GM13977 (cell line): ENCODE measurements around the gene COQ10A.

Source experiments
- DNase-seq: peaks from one replicate; pipeline ENCODE4 v3.0.0; 2012; ENCODE audit warnings: low spot score
- in situ Hi-C: fragments of 300-500 bp; cut with MboI; formaldehyde crosslinking; loops from one replicate; pipeline ENCODE4 v1.12.0; 2022; ENCODE audit warnings: low sequenced_read_pairs, low pct_unique_long_range_greater_than_20kb, mixed read lengths, inconsistent platforms; ENCODE audit not compliant: unreplicated experiment
- TF ChIP-seq, protein P1 (sequence below): IDR thresholded peaks from 2 replicates; pipeline ENCODE4 v1.5.1; 2012; ENCODE audit warnings: mild to moderate bottlenecking, control low read depth; ENCODE audit not compliant: insufficient read depth; ENCODE audit errors: extremely low read depth, missing control alignments

The COQ10A gene

DNA sequence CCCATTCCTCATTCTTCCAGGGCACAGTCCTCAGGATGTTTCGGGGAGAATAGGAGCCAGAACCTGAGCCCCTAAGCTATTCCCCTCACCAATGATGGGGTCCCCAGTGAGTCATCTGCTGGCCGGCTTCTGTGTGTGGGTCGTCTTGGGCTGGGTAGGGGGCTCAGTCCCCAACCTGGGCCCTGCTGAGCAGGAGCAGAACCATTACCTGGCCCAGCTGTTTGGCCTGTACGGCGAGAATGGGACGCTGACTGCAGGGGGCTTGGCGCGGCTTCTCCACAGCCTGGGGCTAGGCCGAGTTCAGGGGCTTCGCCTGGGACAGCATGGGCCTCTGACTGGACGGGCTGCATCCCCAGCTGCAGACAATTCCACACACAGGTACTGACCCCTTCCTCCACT, 35.6 kb upstream of the COQ10A start:
- TF ChIP-seq, protein P1, sequence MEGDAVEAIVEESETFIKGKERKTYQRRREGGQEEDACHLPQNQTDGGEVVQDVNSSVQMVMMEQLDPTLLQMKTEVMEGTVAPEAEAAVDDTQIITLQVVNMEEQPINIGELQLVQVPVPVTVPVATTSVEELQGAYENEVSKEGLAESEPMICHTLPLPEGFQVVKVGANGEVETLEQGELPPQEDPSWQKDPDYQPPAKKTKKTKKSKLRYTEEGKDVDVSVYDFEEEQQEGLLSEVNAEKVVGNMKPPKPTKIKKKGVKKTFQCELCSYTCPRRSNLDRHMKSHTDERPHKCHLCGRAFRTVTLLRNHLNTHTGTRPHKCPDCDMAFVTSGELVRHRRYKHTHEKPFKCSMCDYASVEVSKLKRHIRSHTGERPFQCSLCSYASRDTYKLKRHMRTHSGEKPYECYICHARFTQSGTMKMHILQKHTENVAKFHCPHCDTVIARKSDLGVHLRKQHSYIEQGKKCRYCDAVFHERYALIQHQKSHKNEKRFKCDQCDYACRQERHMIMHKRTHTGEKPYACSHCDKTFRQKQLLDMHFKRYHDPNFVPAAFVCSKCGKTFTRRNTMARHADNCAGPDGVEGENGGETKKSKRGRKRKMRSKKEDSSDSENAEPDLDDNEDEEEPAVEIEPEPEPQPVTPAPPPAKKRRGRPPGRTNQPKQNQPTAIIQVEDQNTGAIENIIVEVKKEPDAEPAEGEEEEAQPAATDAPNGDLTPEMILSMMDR = no peak
- DNase-seq = no peak
- in situ Hi-C loops = no loop called here

DNA sequence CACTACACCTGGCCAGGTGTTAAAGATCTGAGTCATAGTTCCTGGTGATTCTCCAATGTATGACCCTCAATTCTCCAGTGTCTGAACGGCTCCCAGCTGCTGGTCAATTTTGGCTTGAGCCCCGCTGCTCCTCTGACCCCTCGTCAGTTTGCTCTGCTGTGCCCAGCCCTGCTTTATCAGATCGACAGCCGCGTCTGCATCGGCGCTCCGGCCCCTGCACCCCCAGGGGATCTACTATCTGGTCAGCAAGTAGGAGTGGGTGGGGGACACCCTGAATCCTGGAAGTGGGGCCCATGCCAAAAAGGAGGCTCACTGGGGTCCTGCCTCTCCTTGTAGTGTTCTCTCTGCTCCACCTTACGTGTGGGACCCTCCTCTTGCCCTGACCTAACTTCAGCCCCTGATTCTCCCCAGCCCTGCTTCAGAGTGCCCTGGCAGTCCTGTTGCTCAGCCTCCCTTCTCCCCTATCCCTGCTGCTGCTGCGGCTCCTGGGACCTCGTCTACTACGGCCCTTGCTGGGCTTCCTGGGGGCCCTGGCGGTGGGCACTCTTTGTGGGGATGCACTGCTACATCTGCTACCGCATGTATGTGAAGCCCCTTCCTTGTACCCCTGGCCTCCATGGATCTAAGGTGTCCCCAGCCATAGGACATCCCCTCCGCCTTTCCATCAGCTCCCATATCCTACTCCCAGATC, 31.9 kb upstream of the COQ10A start:
- DNase-seq = no peak
- in situ Hi-C loops = no loop called here
- TF ChIP-seq, protein P1 = no peak

DNA sequence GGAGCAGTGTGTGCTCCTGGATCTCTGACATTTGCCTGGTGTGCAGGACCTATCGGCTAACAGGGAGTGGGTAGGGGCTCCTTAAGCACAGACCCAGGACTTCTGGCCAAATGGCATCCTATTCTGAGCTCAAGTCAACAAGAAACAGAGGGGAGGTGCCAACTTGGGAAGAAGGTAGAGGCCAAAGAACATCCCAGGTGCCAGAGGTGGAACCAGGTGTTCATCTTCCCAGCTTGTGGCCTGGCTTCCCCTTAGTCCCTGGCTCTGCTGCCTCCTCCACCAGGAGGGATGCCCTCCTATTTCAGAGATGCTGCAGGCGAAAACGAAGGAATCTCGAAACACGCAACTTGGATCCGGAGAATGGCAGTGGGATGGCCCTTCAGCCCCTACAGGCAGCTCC, 30.7 kb upstream of the COQ10A start:
- TF ChIP-seq, protein P1 = no peak
- in situ Hi-C loops = no loop called here
- no peak for DNase-seq

DNA sequence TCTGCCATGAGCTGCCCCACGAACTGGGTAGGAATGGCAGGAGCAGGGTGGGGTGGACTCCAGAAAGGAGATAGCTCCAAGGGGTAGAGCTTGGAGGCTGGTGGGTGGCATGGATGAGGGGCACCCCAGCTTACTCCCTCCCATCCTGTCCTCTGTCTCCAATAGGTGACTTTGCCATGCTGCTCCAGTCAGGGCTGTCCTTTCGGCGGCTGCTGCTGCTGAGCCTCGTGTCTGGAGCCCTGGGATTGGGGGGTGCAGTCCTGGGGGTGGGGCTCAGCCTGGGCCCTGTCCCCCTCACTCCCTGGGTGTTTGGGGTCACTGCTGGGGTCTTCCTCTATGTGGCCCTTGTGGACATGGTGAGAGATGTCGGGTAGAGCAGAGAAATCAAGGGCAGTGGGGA, 29.8 kb upstream of the COQ10A start:
- in situ Hi-C loops = no loop called here
- DNase-seq = no peak

DNA sequence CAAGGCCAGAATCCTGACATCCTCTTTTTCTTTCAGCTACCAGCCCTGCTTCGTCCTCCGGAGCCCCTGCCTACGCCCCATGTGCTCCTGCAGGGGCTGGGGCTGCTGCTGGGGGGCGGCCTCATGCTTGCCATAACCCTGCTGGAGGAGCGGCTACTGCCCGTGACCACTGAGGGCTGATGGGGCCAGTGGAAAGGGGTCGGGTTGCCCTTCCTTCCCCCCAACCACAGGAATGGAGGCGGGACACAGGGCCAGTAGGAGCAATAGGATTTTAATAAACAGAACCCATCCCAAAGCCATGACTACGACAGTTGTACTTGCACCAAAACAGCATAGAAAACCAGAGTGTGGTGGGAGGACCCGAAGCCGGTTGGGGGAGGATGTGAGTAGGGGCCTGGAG, 29.2 kb upstream of the COQ10A start:
- in situ Hi-C loops = no loop called here
- no peak for DNase-seq
- TF ChIP-seq, protein P1 = no peak

More for the DNA sequence above, 29.8 kb upstream of the COQ10A start:
- TF ChIP-seq, protein P1 = no peak

DNA sequence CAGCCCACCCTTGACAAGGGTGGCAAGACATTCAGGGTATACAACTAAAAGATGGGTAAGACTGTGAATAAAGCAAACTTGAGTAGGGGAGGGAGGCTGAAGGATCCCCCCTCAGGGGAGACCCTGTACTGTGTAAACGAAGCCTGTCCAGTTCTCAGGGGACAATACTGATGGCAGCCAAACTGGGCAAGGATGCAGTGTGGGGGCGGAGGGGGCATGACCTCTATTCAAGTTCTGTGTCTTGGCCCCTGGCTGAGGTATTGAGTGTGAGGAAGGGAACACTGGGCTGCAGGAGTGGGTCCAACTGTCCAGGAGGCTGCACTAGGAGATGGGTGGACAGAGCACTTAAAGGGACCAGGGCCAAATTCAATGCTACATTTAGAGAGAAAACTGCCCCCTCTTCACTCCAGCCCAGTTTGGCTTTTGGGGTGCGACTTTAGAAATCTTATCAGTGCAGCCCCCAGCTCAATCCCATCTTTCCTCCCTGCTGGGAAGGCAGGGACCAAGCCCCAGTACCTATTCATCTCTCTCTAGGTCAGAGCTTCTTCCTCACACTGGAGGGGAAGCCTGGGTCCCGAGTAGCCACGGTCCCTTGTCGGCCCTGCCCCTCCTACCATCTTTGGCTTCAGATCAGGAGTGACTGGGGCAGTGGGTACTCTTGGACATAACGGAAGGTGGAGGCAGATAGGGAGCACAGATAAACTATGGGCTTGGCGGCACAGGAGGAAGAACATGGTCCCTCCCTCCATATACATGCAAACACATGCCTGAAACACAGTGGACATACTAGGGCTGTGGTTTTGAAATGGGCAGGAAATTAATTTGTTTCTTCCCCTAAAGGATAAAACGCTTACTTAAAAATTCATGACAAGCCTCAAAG, 25.1 kb upstream of the COQ10A start:
- no peak for DNase-seq
- in situ Hi-C loops = no loop called here
- TF ChIP-seq, protein P1 = no peak
